Panc1 (cell line): ENCODE measurements around the gene GCNA. TPM values are rescaled to one million over a fixed set of nuclear protein-coding genes. Genes with fewer than 3 reads are reported as not detected.

Experiments
- ATAC-seq: fragments of 200-7000 bp; cut with Tn5 transposase; 2 replicates; pipeline ENCODE4 v1.9.1; 2020; ENCODE audit warnings: mild to moderate bottlenecking, moderate library complexity
- BruUV-seq: library from RNA; stranded (reverse); fragments of 400-500 nt; replicated peaks from 2 replicates; lab custom pipeline; 2021; lab: Mats Ljungman, UMichigan
- CTCF ChIA-PET: fragments of 300-600 bp; sonication (Branson Sonifier 250); formaldehyde crosslinking; loops from one replicate; lab custom pipeline; 2022; ENCODE audit warnings: antibody characterized with exemption; lab: Charles Lee
- POLR2A ChIA-PET: fragments of 300-600 bp; sonication (Branson Sonifier 250); formaldehyde crosslinking; loops from one replicate; lab custom pipeline; 2022; ENCODE audit warnings: antibody characterized with exemption; lab: Charles Lee
- DNase-seq: peaks from one replicate; pipeline ENCODE4 v3.0.0-alpha.2; 2010; ENCODE audit warnings: low read depth, low spot score
- H3K27ac ChIP-seq: 2 replicates; pipeline ENCODE4 v1.5.1; 2011; ENCODE audit warnings: mild to moderate bottlenecking, low read length, inconsistent platforms
- H3K27me3 ChIP-seq: fragments of 200-500 bp; sonication (Bioruptor generic); 2 replicates; pipeline ENCODE4 v1.6.0; 2014; ENCODE audit warnings: low read length, inconsistent platforms; ENCODE audit not compliant: control insufficient read depth, insufficient read depth
- H3K36me3 ChIP-seq: fragments of 200-500 bp; sonication (Bioruptor generic); 2 replicates; pipeline ENCODE4 v1.5.1; 2014; ENCODE audit warnings: inconsistent platforms, mild to moderate bottlenecking, low read length, moderate library complexity; ENCODE audit not compliant: control insufficient read depth, insufficient read depth
- H3K4me1 ChIP-seq: 2 replicates; pipeline ENCODE4 v1.5.1; 2011; ENCODE audit warnings: inconsistent platforms, mild to moderate bottlenecking, low read length, moderate library complexity; ENCODE audit not compliant: control insufficient read depth, insufficient read depth
- H3K4me3 ChIP-seq, 2 experiments: 2 replicates each; pipeline ENCODE4 v1.5.1; 2011 to 2012; ENCODE audit warnings: low read depth in 2 of 2, low read length in 2 of 2, mild to moderate bottlenecking in 2 of 2, inconsistent platforms in 1 of 2, moderate library complexity in 1 of 2
- H3K9me3 ChIP-seq: fragments of 200-500 bp; sonication (Bioruptor generic); 2 replicates; pipeline ENCODE4 v1.5.1; 2014; ENCODE audit warnings: low read depth, mild to moderate bottlenecking, inconsistent platforms, low read length, moderate library complexity; ENCODE audit not compliant: control insufficient read depth, insufficient read depth
- POLR2AphosphoS5 ChIP-seq: IDR thresholded peaks from 2 replicates; pipeline ENCODE4 v1.6.1; 2012; ENCODE audit warnings: mild to moderate bottlenecking, low read depth, low read length, moderate library complexity
- REST ChIP-seq, 2 experiments: IDR thresholded peaks; 2 replicates each; pipeline ENCODE4 v1.6.1; 2011 to 2012; ENCODE audit warnings: low read depth in 2 of 2, control low read depth in 1 of 2, low read length in 1 of 2, mild to moderate bottlenecking in 1 of 2, moderate library complexity in 1 of 2; ENCODE audit not compliant: insufficient read depth in 1 of 2
- SIN3A ChIP-seq: IDR thresholded peaks from 2 replicates; pipeline ENCODE4 v1.6.1; 2012; ENCODE audit warnings: low read depth, mild to moderate bottlenecking, low read length, moderate library complexity, borderline replicate concordance; ENCODE audit not compliant: insufficient read depth
- TCF7L2 ChIP-seq: IDR thresholded peaks from 2 replicates; pipeline ENCODE4 v1.6.1; 2011; ENCODE audit warnings: mild to moderate bottlenecking, low read depth, low read length, inconsistent platforms
- in situ Hi-C: cut with HindIII; loops from 2 replicates; pipeline ENCODE4 v1.10.0; 2016; ENCODE audit warnings: low sequenced_read_pairs, low pct_unique_long_range_greater_than_20kb
- intact Hi-C: fragments of 100-400 bp; cut with micrococcal nuclease; formaldehyde crosslinking; loops from one replicate; pipeline ENCODE4 v1.10.0; 2022; ENCODE audit not compliant: unreplicated experiment
- total RNA-seq: library from RNA; stranded (reverse); gene quantifications from one replicate; pipeline ENCODE4 v1.2.1, GENCODE V29; 2021; ENCODE audit not compliant: unreplicated experiment
- TF ChIP-seq, protein P1 (sequence below): fragments of 450-650 bp; IDR thresholded peaks from 2 replicates; pipeline ENCODE4 v1.5.1; 2017; ENCODE audit warnings: mild to moderate bottlenecking

Gene GCNA
- total RNA-seq, 1 experiment from 2014 or later, result 4.0 TPM

- DNase-seq, result no peak
- no peak for ATAC-seq
- no peak for TF ChIP-seq POLR2AphosphoS5
- TF ChIP-seq, protein P1, sequence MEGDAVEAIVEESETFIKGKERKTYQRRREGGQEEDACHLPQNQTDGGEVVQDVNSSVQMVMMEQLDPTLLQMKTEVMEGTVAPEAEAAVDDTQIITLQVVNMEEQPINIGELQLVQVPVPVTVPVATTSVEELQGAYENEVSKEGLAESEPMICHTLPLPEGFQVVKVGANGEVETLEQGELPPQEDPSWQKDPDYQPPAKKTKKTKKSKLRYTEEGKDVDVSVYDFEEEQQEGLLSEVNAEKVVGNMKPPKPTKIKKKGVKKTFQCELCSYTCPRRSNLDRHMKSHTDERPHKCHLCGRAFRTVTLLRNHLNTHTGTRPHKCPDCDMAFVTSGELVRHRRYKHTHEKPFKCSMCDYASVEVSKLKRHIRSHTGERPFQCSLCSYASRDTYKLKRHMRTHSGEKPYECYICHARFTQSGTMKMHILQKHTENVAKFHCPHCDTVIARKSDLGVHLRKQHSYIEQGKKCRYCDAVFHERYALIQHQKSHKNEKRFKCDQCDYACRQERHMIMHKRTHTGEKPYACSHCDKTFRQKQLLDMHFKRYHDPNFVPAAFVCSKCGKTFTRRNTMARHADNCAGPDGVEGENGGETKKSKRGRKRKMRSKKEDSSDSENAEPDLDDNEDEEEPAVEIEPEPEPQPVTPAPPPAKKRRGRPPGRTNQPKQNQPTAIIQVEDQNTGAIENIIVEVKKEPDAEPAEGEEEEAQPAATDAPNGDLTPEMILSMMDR, result 0 out of 2 replicates have a peak, but pooled peaks have one; percentile 7
- TSS peak; percentile 24 for BruUV-seq
- no peak overlapping the region for H3K27ac ChIP-seq
- H3K4me3 ChIP-seq, result no peak overlapping the region
- intact Hi-C loops (no loop called here), in situ Hi-C loops (no loop called here)
- POLR2A ChIA-PET, result no interaction called here
- peaks cover 13% of the 10 kb centered on the region for H3K4me1 ChIP-seq
- CTCF ChIA-PET, result no interaction called here
- no peaks in the 10 kb centered on the region for H3K9me3 ChIP-seq
- peaks cover 15% of the 10 kb centered on the region for H3K36me3 ChIP-seq
- H3K27me3 ChIP-seq, result no peaks in the 10 kb centered on the region
Observed at GRCh38 chrX:71547339-71547738, 30.9 kb upstream of the GCNA start.

DNA sequence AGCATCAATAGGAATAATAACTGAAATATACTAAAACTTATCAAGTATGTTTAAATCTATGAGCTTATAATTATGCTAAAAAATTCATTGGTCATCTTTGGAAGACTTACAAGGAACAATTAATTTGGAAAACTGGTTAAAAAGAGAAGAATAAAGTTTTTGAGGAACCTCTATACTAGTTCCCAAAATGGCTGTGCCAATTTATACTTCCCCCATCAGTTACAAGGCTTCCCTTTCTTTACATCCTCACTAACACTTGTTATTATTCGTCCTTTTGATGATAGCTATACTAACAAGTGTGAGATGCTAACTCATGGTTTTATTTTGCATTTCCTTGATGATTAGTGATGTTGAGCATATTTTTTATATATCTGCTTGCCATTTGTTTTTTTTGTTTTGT is 28.3 kb upstream of the GCNA start:
- no peaks in the 10 kb centered on the region for H3K9me3 ChIP-seq
- no TSS peak for BruUV-seq
- H3K4me1 ChIP-seq, result no peaks in the 10 kb centered on the region
- POLR2A ChIA-PET, result no interaction called here
- CTCF ChIA-PET, result no interaction called here
- H3K27me3 ChIP-seq, result no peaks in the 10 kb centered on the region
- in situ Hi-C loops (no loop called here), intact Hi-C loops (no loop called here)
- DNase-seq, result no peak
- no peak for TF ChIP-seq TCF7L2
- no peak for TF ChIP-seq REST (IDR thresholded peaks at IDR 0.05; ENCODE audit: insufficient read depth in 1 of 2, low read depth in 2 of 2, low read length in 1 of 2)
- no peak for TF ChIP-seq POLR2AphosphoS5
- no peak for TF ChIP-seq SIN3A
- TF ChIP-seq, protein P1, result no peak
- peaks cover 10% of the 10 kb centered on the region for H3K36me3 ChIP-seq
- no peak overlapping the region for H3K4me3 ChIP-seq
- ATAC-seq, result no peak
- no peak overlapping the region for H3K27ac ChIP-seq

- H3K27ac ChIP-seq, result no peak overlapping the region
- ATAC-seq (no peak), DNase-seq (no peak)
- H3K9me3 ChIP-seq, result no peaks in the 10 kb centered on the region
- BruUV-seq, result no TSS peak
- ChIA-PET POLR2A (no interaction called here), CTCF (no interaction called here)
- peaks cover 11% of the 10 kb centered on the region for H3K36me3 ChIP-seq
- H3K4me3 ChIP-seq, result no peak overlapping the region
- no peaks in the 10 kb centered on the region for H3K27me3 ChIP-seq
- no peaks in the 10 kb centered on the region for H3K4me1 ChIP-seq
- no peak for TF ChIP-seq REST (IDR thresholded peaks at IDR 0.05; ENCODE audit: insufficient read depth in 1 of 2, low read depth in 2 of 2, low read length in 1 of 2)
- no peak for TF ChIP-seq TCF7L2
- TF ChIP-seq POLR2AphosphoS5, result no peak
- TF ChIP-seq SIN3A, result no peak
- TF ChIP-seq, protein P1, result no peak
- in situ Hi-C loops (no loop called here), intact Hi-C loops (no loop called here)
Observed at GRCh38 chrX:71550578-71550977, 27.7 kb upstream of the GCNA start.
